ENCODE measurements around the gene DUSP12. TPM values are rescaled to one million over a fixed set of nuclear protein-coding genes. Genes with fewer than 3 reads are reported as not detected.

DUSP12 gene
- total and polyA plus RNA-seq, 9 of the 15 experiments (the other 6 are each of a cell fraction or from before 2014, with no cell fraction given) = 10.4 to 81.4 (median 43.6) TPM

- TF ChIP-seq, protein P1, sequence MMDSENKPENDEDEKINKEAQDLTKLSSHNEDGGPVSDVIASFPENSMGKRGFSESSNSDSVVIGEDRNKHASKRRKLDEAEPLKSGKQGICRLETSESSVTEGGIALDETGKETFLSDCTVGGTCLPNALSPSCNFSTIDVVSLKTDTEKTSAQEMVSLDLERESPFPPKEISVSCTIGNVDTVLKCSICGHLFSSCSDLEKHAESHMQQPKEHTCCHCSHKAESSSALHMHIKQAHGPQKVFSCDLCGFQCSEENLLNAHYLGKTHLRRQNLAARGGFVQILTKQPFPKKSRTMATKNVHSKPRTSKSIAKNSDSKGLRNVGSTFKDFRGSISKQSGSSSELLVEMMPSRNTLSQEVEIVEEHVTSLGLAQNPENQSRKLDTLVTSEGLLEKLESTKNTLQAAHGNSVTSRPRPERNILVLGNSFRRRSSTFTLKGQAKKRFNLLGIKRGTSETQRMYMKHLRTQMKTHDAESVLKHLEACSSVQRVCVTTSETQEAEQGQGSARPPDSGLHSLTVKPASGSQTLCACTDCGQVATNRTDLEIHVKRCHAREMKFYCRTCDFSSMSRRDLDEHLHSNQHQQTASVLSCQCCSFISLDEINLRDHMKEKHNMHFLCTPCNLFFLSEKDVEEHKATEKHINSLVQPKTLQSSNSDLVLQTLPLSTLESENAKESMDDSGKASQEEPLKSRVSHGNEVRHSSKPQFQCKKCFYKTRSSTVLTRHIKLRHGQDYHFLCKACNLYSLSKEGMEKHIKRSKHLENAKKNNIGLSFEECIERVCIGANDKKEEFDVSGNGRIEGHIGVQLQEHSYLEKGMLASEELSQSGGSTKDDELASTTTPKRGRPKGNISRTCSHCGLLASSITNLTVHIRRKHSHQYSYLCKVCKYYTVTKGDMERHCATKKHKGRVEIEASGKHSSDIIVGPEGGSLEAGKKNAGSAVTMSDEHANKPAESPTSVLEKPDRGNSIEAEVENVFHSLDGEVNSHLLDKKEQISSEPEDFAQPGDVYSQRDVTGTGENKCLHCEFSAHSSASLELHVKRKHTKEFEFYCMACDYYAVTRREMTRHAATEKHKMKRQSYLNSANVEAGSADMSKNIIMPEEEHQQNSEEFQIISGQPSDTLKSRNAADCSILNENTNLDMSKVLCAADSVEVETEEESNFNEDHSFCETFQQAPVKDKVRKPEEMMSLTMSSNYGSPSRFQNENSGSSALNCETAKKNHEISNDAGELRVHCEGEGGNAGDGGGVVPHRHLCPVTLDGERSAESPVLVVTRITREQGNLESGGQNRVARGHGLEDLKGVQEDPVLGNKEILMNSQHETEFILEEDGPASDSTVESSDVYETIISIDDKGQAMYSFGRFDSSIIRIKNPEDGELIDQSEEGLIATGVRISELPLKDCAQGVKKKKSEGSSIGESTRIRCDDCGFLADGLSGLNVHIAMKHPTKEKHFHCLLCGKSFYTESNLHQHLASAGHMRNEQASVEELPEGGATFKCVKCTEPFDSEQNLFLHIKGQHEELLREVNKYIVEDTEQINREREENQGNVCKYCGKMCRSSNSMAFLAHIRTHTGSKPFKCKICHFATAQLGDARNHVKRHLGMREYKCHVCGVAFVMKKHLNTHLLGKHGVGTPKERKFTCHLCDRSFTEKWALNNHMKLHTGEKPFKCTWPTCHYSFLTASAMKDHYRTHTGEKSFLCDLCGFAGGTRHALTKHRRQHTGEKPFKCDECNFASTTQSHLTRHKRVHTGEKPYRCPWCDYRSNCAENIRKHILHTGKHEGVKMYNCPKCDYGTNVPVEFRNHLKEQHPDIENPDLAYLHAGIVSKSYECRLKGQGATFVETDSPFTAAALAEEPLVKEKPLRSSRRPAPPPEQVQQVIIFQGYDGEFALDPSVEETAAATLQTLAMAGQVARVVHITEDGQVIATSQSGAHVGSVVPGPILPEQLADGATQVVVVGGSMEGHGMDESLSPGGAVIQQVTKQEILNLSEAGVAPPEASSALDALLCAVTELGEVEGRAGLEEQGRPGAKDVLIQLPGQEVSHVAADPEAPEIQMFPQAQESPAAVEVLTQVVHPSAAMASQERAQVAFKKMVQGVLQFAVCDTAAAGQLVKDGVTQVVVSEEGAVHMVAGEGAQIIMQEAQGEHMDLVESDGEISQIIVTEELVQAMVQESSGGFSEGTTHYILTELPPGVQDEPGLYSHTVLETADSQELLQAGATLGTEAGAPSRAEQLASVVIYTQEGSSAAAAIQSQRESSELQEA (IDR thresholded peaks at IDR 0.05; ENCODE audit: low read depth) = no peak
- TF ChIP-seq IFI16 (CRISPR knock-in tag; IDR thresholded peaks at IDR 0.05) (no peak), ZNF165 (CRISPR knock-in tag; IDR thresholded peaks at IDR 0.05; ENCODE audit: borderline replicate concordance) (no peak), GABPB1 (CRISPR knock-in tag; IDR thresholded peaks at IDR 0.05) (no peak), NR4A1 (CRISPR knock-in tag; IDR thresholded peaks at IDR 0.05) (no peak), NR4A1 (tag; IDR thresholded peaks at IDR 0.05) (no peak), ZNF79 (CRISPR knock-in tag; IDR thresholded peaks at IDR 0.05; ENCODE audit: low read depth) (no peak)
- TF ChIP-seq, protein P2, sequence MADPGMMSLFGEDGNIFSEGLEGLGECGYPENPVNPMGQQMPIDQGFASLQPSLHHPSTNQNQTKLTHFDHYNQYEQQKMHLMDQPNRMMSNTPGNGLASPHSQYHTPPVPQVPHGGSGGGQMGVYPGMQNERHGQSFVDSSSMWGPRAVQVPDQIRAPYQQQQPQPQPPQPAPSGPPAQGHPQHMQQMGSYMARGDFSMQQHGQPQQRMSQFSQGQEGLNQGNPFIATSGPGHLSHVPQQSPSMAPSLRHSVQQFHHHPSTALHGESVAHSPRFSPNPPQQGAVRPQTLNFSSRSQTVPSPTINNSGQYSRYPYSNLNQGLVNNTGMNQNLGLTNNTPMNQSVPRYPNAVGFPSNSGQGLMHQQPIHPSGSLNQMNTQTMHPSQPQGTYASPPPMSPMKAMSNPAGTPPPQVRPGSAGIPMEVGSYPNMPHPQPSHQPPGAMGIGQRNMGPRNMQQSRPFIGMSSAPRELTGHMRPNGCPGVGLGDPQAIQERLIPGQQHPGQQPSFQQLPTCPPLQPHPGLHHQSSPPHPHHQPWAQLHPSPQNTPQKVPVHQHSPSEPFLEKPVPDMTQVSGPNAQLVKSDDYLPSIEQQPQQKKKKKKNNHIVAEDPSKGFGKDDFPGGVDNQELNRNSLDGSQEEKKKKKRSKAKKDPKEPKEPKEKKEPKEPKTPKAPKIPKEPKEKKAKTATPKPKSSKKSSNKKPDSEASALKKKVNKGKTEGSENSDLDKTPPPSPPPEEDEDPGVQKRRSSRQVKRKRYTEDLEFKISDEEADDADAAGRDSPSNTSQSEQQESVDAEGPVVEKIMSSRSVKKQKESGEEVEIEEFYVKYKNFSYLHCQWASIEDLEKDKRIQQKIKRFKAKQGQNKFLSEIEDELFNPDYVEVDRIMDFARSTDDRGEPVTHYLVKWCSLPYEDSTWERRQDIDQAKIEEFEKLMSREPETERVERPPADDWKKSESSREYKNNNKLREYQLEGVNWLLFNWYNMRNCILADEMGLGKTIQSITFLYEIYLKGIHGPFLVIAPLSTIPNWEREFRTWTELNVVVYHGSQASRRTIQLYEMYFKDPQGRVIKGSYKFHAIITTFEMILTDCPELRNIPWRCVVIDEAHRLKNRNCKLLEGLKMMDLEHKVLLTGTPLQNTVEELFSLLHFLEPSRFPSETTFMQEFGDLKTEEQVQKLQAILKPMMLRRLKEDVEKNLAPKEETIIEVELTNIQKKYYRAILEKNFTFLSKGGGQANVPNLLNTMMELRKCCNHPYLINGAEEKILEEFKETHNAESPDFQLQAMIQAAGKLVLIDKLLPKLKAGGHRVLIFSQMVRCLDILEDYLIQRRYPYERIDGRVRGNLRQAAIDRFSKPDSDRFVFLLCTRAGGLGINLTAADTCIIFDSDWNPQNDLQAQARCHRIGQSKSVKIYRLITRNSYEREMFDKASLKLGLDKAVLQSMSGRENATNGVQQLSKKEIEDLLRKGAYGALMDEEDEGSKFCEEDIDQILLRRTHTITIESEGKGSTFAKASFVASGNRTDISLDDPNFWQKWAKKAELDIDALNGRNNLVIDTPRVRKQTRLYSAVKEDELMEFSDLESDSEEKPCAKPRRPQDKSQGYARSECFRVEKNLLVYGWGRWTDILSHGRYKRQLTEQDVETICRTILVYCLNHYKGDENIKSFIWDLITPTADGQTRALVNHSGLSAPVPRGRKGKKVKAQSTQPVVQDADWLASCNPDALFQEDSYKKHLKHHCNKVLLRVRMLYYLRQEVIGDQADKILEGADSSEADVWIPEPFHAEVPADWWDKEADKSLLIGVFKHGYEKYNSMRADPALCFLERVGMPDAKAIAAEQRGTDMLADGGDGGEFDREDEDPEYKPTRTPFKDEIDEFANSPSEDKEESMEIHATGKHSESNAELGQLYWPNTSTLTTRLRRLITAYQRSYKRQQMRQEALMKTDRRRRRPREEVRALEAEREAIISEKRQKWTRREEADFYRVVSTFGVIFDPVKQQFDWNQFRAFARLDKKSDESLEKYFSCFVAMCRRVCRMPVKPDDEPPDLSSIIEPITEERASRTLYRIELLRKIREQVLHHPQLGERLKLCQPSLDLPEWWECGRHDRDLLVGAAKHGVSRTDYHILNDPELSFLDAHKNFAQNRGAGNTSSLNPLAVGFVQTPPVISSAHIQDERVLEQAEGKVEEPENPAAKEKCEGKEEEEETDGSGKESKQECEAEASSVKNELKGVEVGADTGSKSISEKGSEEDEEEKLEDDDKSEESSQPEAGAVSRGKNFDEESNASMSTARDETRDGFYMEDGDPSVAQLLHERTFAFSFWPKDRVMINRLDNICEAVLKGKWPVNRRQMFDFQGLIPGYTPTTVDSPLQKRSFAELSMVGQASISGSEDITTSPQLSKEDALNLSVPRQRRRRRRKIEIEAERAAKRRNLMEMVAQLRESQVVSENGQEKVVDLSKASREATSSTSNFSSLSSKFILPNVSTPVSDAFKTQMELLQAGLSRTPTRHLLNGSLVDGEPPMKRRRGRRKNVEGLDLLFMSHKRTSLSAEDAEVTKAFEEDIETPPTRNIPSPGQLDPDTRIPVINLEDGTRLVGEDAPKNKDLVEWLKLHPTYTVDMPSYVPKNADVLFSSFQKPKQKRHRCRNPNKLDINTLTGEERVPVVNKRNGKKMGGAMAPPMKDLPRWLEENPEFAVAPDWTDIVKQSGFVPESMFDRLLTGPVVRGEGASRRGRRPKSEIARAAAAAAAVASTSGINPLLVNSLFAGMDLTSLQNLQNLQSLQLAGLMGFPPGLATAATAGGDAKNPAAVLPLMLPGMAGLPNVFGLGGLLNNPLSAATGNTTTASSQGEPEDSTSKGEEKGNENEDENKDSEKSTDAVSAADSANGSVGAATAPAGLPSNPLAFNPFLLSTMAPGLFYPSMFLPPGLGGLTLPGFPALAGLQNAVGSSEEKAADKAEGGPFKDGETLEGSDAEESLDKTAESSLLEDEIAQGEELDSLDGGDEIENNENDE (IDR thresholded peaks at IDR 0.05; ENCODE audit: low read depth, low read length) = no peak
These were observed 22.2 kb upstream of the DUSP12 start (continued) for GRCh38 chr1:161727256-161727924.
